ENCODE measurements around the gene KIF25. TPM values are rescaled to one million over a fixed set of nuclear protein-coding genes. Genes with fewer than 3 reads are reported as not detected.

KIF25 gene
- total and polyA plus RNA-seq, 11 donors = 0.11 to 0.29 (median 0.16) TPM; not detected in 5

DNA sequence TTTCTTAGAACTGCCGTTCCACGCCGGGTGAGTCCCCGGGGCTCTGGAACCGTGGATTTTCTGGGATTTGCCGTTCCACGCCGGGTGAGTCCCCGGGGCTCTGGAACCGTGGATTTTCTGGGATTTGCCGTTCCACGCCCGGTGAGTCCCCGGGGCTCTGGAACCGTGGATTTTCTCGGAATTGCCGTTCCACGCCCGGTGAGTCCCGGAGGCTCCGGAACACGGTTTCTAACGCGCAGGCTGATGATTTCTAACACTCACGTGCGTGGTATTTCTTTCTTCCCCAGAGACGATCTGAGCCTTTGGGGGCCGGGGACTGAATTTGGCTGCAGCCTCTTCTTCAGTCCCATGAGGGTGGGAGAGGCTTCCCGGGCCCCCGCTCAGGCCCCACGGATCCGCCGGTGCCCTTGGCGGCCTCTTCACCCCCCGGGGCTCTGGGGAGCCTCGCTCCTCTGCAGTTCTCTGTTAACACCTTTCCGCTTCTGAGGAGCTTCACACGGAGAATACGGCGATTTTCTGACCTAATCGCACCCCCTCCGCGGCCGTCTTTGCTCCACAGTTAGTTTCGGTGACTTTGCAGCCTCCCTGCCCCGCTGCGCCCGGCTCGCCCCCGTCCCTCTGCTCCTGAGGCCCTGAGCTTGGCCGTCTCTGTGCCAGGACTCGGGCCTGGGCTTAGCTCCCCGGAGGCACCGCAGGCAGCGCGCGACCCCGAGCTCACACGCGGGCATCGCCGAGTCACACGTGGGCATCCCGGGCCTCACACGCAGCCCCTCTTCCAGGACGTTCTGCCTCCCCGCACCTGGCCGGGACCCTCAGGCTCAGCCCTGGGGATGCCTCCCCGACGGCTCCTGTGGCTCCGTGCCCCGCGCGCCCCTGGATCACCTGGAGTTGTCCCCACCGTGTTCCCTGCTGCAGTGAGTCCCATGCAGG lies 7.2 kb upstream of the KIF25 start:
- Histone ChIP-seq H3K4me1 (peaks cover 0 to 33% (median 5%) of the 10 kb centered on the region in 12 donors), H3K9me3 (no peaks in the 10 kb centered on the region), H3K27me3 (no peaks in the 10 kb centered on the region), H3K4me3 (no peak overlapping the region), H3K36me3 (no peaks in the 10 kb centered on the region), H3K27ac (no peak overlapping the region)
- intact Hi-C loops (cut with DNase I) = loop anchor here in 3 of 10 donors (5.0 kb wide), 2 partner anchors 42 to 47 kb away; no protein-coding TSS in a partner anchor
- DNase-seq (no peak), ATAC-seq (no peak)
- TF ChIP-seq POLR2A (IDR thresholded peaks at IDR 0.05) = no peak
- TF ChIP-seq, protein P1, sequence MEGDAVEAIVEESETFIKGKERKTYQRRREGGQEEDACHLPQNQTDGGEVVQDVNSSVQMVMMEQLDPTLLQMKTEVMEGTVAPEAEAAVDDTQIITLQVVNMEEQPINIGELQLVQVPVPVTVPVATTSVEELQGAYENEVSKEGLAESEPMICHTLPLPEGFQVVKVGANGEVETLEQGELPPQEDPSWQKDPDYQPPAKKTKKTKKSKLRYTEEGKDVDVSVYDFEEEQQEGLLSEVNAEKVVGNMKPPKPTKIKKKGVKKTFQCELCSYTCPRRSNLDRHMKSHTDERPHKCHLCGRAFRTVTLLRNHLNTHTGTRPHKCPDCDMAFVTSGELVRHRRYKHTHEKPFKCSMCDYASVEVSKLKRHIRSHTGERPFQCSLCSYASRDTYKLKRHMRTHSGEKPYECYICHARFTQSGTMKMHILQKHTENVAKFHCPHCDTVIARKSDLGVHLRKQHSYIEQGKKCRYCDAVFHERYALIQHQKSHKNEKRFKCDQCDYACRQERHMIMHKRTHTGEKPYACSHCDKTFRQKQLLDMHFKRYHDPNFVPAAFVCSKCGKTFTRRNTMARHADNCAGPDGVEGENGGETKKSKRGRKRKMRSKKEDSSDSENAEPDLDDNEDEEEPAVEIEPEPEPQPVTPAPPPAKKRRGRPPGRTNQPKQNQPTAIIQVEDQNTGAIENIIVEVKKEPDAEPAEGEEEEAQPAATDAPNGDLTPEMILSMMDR (IDR thresholded peaks at IDR 0.05) = no peak
- 94 to 98% (median 96%) methylated on average over 74 to 75 of the region's 75 CpGs for WGBS, 4 donors

DNA sequence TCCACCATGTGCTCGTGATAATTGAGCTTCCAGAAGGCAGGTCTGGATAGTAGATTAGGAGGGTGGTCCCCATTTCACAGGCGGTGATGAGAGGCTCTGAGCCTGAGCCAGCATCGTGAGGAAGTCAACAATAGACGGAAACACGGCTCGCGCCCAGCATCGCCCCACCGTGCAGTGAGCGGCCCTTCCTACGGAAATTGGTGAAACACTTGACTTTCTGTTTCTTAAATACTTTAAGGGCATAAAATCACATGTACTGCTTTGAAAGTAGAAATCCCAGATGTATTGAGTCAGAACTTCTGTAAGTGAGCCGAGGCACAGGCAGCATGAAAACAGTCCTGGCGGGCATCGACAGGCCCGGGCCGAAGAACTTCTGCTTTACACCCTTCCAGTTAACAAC lies 4.3 kb upstream of the KIF25 start:
- DNase-seq = peak; percentile 75 to 80 (median 79)
- peak; percentile 75 to 97 (median 84) for ATAC-seq
- intact Hi-C loops (cut with DNase I) = loop anchor here in 5 of 10 donors (1.0 to 5.0 kb wide), 6 partner anchors 27 to 58 kb away; no protein-coding TSS in a partner anchor
- Histone ChIP-seq H3K27me3 (peaks cover 0 to 6% (median 0%) of the 10 kb centered on the region in 9 donors), H3K9me3 (no peaks in the 10 kb centered on the region), H3K4me1 (peaks cover 0 to 23% (median 5%) of the 10 kb centered on the region in 12 donors), H3K27ac (peak overlapping the region in 10 of 12 donors; percentile 46 to 86 (median 72)), H3K36me3 (no peaks in the 10 kb centered on the region), H3K4me3 (no peak overlapping the region)
- WGBS, 4 donors = 56 to 71% (median 65%) methylated on average over 16 of the region's 16 CpGs
- no peak for TF ChIP-seq POLR2A (IDR thresholded peaks at IDR 0.05)
- TF ChIP-seq, protein P1 (IDR thresholded peaks at IDR 0.05) = no peak

DNA sequence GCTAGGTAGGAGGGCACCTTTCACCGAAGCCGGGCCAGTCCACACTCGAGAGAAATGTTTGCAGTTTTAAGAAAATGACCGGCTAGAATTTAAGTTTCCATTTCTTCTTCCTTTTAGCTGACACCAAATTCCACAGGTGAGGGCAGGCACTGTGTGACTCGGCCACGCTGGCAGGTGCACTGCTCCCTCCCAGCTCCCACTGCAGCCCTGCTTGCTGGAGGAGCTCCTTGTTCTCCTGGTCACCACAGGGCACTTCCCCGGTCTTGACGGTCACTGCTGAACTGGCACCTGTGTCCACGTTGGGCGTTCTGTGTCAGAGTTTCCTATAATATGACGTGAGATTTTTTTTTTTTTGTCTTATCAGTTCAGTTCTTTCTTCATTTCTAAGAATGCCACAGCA lies 3.6 kb upstream of the KIF25 start:
- intact Hi-C loops (cut with DNase I) = loop anchor here in 6 of 10 donors (1.0 to 5.0 kb wide), 7 partner anchors 28 to 59 kb away; no protein-coding TSS in a partner anchor
- Histone ChIP-seq H3K4me1 (peaks cover 0 to 18% (median 5%) of the 10 kb centered on the region in 12 donors), H3K36me3 (no peaks in the 10 kb centered on the region), H3K9me3 (no peaks in the 10 kb centered on the region), H3K27ac (peak overlapping the region in 10 of 12 donors; percentile 46 to 86 (median 70)), H3K4me3 (no peak overlapping the region), H3K27me3 (peaks cover 0 to 7% (median 0%) of the 10 kb centered on the region in 9 donors)
- no peak for ATAC-seq
- 73 to 83% (median 79%) methylated on average over 11 of the region's 11 CpGs for WGBS, 4 donors
- TF ChIP-seq, protein P1 (IDR thresholded peaks at IDR 0.05) = no peak
- TF ChIP-seq POLR2A (IDR thresholded peaks at IDR 0.05) = no peak
- no peak for DNase-seq

DNA sequence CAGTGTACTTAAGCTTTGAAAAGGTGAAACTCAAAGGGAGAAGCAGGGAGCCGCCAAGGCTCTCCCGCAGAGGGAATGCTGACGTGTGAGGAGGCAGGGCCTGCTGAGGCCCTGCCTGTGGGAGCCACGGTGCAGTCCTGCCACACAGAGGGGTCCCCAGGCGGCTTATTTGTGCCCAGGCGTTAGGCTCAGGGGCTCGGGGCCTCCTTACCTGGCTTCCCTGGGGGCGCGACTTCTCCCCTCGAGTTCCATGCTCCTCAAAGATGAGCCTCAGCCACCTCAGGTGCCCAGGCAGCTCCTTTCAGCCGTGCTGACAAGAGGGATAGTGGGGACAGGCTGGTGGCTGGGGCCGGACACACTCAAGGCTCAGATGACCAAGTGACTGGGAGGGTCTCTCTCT lies 2.2 kb upstream of the KIF25 start:
- 84 to 90% (median 89%) methylated on average over 11 to 12 of the region's 12 CpGs for WGBS, 4 donors
- H3K4me3 ChIP-seq = no peak overlapping the region
- no peaks in the 10 kb centered on the region for H3K9me3 ChIP-seq
- peaks cover 0 to 15% (median 5%) of the 10 kb centered on the region in 12 donors for H3K4me1 ChIP-seq
- no peaks in the 10 kb centered on the region for H3K36me3 ChIP-seq
- TF ChIP-seq, protein P1 (IDR thresholded peaks at IDR 0.05) = no peak
- TF ChIP-seq POLR2A (IDR thresholded peaks at IDR 0.05) = no peak
- peaks cover 0 to 11% (median 0%) of the 10 kb centered on the region in 9 donors for H3K27me3 ChIP-seq
- DNase-seq (no peak), ATAC-seq (peak in 1 of 4 donors; percentile 9)
- intact Hi-C loops (cut with DNase I) = loop anchor here in 1 of 10 donors (2.0 kb wide), 1 partner anchor 35 kb away; no protein-coding TSS in a partner anchor
- H3K27ac ChIP-seq = peak overlapping the region in 2 of 12 donors; percentile 69 to 86

All from heart left ventricle (tissue), 16 donors.